Endothelial cell (in vitro differentiated cells): ENCODE data around the gene CHAC1. TPM values are rescaled to one million over a fixed set of nuclear protein-coding genes. Genes with fewer than 3 reads are reported as not detected.

Experiments
- DNase-seq: peaks from one replicate; pipeline ENCODE4 v3.0.0; 2021; ENCODE audit warnings: low spot score
- H3K27ac Mint-ChIP-seq: one replicate; pipeline ENCODE4 v1.8.0; 2021; ENCODE audit warnings: mixed read lengths, inconsistent platforms; ENCODE audit not compliant: unreplicated experiment
- H3K27me3 Mint-ChIP-seq: one replicate; pipeline ENCODE4 v1.8.0; 2021; ENCODE audit warnings: mild to moderate bottlenecking, moderate library complexity, mixed read lengths, inconsistent platforms; ENCODE audit not compliant: unreplicated experiment
- H3K36me3 Mint-ChIP-seq: one replicate; pipeline ENCODE4 v1.8.0; 2021; ENCODE audit warnings: mild to moderate bottlenecking, low read depth, mixed read lengths, inconsistent platforms; ENCODE audit not compliant: unreplicated experiment
- H3K4me1 Mint-ChIP-seq: one replicate; pipeline ENCODE4 v1.8.0; 2021; ENCODE audit warnings: mild to moderate bottlenecking, mixed read lengths, inconsistent platforms; ENCODE audit not compliant: unreplicated experiment
- H3K4me3 Mint-ChIP-seq: one replicate; pipeline ENCODE4 v1.8.0; 2021; ENCODE audit warnings: mild to moderate bottlenecking, mixed read lengths, inconsistent platforms; ENCODE audit not compliant: unreplicated experiment
- H3K9me3 Mint-ChIP-seq: one replicate; pipeline ENCODE4 v1.8.0; 2021; ENCODE audit warnings: mixed read lengths, inconsistent platforms; ENCODE audit not compliant: unreplicated experiment
- CTCF ChIP-seq: fragments of 200-600 bp; sonication (generic); IDR thresholded peaks from one replicate; pipeline ENCODE4 v1.5.0; 2021; ENCODE audit warnings: antibody characterized with exemption; ENCODE audit not compliant: unreplicated experiment
- total RNA-seq: library from RNA; stranded (reverse); fragmentation: NEBNext Ultra II Directional; extraction: Animal tissue kit (Norgen Biotek cat#: 25700); gene quantifications from one replicate; pipeline ENCODE4 v1.2.1, GENCODE V29; 2021; ENCODE audit not compliant: unreplicated experiment

CHAC1 gene
- total RNA-seq, 1 donor from 2014 or later: 16.4 TPM

- TF ChIP-seq CTCF: no peak
- Mint-ChIP-seq H3K27ac (no peak overlapping the region), H3K27me3 (peaks cover 24% of the 10 kb centered on the region), H3K36me3 (peaks cover 15% of the 10 kb centered on the region), H3K9me3 (no peaks in the 10 kb centered on the region), H3K4me1 (peaks cover 73% of the 10 kb centered on the region), H3K4me3 (peak overlapping the region; percentile 33)
- DNase-seq: no peak
These were observed 45.2 kb upstream of the CHAC1 start for GRCh38 chr15:40908095-40908494.

GRCh38 chr15:40909662-40910630 lies 43.3 kb upstream of the CHAC1 start:
- H3K4me3 Mint-ChIP-seq: peak overlapping the region; percentile 57
- no peak for DNase-seq
- peak overlapping the region; percentile 87 for H3K27ac Mint-ChIP-seq
- no peak for TF ChIP-seq CTCF
- peaks cover 73% of the 10 kb centered on the region for H3K4me1 Mint-ChIP-seq
- no peaks in the 10 kb centered on the region for H3K9me3 Mint-ChIP-seq
- peaks cover 13% of the 10 kb centered on the region for H3K36me3 Mint-ChIP-seq
- peaks cover 28% of the 10 kb centered on the region for H3K27me3 Mint-ChIP-seq

GRCh38 chr15:40911141-40911540 lies 42.1 kb upstream of the CHAC1 start:
- Mint-ChIP-seq H3K27me3 (peaks cover 27% of the 10 kb centered on the region), H3K27ac (peak overlapping the region; percentile 97), H3K4me3 (peak overlapping the region; percentile 67), H3K4me1 (peaks cover 74% of the 10 kb centered on the region), H3K9me3 (no peaks in the 10 kb centered on the region), H3K36me3 (peaks cover 6% of the 10 kb centered on the region)
- no peak for TF ChIP-seq CTCF
- no peak for DNase-seq

- DNase-seq: no peak
- H3K36me3 Mint-ChIP-seq: peaks cover 6% of the 10 kb centered on the region
- H3K9me3 Mint-ChIP-seq: no peaks in the 10 kb centered on the region
- H3K4me3 Mint-ChIP-seq: no peak overlapping the region
- no peak for TF ChIP-seq CTCF
- peaks cover 79% of the 10 kb centered on the region for H3K4me1 Mint-ChIP-seq
- peak overlapping the region; percentile 97 for H3K27ac Mint-ChIP-seq
- peaks cover 31% of the 10 kb centered on the region for H3K27me3 Mint-ChIP-seq
These were observed 41.6 kb upstream of the CHAC1 start for GRCh38 chr15:40911693-40912092.

- no peak overlapping the region for H3K27ac Mint-ChIP-seq
- peaks cover 84% of the 10 kb centered on the region for H3K4me1 Mint-ChIP-seq
- peaks cover 36% of the 10 kb centered on the region for H3K27me3 Mint-ChIP-seq
These were observed 40.8 kb upstream of the CHAC1 start for GRCh38 chr15:40912478-40912877.

More at GRCh38 chr15:40912478-40912877, 40.8 kb upstream of the CHAC1 start:
- Mint-ChIP-seq H3K9me3 (no peaks in the 10 kb centered on the region), H3K4me3 (no peak overlapping the region), H3K36me3 (peaks cover 6% of the 10 kb centered on the region)
- TF ChIP-seq CTCF: no peak
- DNase-seq: no peak
